HuH-7.5 (cell line): ENCODE results near the gene ABTB2.
A peak's percentile ranks its signal among the peaks of the same experiment; 100 is the strongest.

Source experiments
- DNase-seq: peaks from one replicate; pipeline ENCODE4 v3.0.0; 2011; ENCODE audit warnings: low spot score

Gene ABTB2

DNA sequence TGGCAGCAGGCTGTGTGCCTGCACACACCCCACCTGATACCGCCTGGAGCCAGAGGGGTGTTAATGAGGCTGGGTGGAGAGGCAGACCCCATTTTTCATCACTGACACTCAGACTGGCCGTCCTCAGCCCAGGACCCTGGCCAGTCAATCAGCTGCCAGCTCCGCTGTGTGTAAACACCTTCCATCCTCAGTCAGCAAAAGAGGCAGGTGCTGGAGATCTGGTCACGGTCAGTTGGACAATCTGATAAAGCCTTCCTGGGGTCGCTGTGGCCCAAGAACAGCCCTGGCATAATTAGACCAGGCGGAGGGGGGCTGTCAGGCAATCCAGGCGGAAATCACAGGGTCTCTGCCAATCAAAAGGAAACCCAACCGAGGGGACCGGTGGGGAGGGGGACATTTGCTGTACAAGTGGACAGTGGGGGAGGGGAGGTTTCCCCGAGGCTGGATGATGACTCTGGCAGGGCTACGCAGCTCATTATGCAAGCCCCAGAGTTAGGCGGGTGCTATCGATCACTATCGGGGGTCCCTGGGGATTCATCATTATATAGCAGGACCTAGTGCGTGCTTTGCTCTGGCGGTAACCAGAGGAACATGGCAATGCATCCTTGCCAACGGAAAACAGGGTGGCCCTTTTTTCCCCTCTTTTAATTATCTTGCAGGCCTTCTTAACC lies 72.9 kb downstream of the ABTB2 start:
- DNase-seq, result no peak

- no peak for DNase-seq
These were observed 73.7 kb downstream of the ABTB2 start for GRCh38 chr11:34284156-34284555.

DNA sequence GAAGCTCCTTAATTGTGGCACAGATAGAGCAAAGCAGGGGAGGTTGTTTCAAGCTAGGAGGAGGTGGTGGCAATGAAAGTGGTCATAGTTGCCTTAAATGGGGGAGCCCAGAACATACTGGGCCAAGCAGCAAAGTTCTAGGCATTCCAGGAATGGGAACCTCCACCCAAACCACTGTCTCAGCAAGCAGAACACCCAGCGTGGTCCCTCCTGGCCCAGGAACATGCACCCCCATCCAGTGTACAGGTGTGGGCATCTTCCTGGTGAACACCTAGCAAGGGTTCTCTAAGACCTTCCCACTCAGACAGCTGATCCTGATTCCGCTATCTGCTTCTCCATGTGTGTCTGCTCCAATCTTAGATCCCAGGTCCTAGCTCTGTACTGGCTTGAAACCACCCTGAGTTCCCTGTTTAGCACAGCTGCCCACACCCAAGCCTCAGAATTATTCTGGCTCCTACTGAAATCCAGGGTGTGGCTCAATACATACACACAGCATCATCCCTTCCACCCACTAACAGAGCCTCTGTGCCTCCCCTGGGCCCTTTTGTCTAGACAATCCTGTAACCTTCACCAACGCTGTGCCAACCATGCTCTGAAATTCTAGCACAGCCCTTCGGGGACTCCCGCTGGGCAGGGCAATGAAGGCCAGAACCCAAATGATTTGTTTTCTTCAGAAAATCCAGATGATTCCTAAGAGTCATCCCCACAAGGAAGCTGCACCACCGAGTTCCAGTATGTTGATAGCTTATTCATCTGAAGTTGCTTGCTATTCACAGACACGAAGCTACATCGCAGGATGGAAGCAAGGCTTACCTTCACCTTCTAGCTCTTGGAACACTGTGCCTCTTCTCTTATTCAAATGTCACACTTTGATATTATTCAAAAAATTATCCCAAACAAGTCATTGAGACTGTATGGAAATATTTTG lies 76.6 kb downstream of the ABTB2 start:
- no peak for DNase-seq

GRCh38 chr11:34278693-34279297 lies 79.0 kb downstream of the ABTB2 start:
- no peak for DNase-seq

- DNase-seq, result no peak
These were observed 79.6 kb downstream of the ABTB2 start for GRCh38 chr11:34278175-34278574.

DNA sequence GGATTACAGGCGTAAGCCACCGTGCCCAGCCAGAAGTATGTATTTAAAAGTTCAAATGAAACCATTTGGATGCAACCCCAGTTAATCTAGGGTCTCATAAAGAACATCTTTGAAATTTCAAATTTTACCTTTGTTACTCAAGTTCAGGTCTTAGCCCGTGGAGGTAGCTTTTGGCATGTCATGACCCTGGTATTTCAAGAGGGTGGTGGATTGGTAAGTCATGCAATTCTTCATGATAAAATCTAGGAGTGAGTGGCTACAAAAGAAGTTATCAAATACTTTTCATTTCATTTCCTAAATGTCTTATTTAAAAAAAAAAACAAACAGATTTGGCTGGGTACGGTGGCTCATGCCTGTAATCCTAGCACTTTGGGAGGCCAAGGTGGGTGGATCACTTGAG lies 80.6 kb downstream of the ABTB2 start:
- DNase-seq, result no peak

DNA sequence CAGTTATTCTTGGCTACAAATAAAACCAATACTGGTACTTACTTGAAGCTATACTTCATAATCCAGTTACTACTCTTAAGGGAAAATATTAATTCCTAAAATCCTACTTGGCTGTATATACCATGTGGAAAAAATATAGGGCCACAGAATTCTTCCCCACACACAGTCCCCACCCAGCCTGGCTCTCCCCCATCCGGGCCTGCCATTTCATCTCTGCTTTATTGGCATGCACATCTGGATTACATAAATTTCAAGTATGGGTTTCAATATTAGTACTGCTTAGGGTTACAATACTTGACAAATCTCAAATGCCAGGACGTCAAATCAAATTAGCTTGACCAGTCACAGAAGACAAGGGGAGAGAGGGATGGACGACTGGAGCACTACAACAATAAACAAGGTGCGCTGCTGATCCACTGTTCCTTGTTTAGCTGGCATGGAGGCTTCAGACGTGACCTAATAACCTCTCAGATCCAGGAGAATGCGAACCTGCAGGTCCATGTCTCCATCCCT lies 81.4 kb downstream of the ABTB2 start:
- DNase-seq, result no peak

DNA sequence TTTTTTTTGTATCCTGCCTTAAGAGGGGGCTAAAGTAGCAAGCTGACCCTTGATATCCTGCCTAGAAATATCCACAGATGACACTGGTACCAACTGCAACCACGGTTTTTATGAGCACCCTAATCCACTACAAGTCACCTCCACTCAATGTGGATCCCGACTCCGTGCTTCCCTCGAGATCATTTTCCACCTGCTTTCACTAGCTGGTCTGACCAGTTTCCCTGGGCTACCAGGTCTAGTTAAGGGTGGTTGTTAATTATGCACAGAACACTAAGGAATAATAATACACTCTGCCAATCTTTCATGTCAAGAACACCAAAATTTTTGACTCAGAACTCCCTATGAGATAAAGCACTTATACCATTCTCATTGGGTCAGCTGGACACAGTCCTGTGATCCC lies 82.3 kb downstream of the ABTB2 start:
- DNase-seq, result no peak

DNA sequence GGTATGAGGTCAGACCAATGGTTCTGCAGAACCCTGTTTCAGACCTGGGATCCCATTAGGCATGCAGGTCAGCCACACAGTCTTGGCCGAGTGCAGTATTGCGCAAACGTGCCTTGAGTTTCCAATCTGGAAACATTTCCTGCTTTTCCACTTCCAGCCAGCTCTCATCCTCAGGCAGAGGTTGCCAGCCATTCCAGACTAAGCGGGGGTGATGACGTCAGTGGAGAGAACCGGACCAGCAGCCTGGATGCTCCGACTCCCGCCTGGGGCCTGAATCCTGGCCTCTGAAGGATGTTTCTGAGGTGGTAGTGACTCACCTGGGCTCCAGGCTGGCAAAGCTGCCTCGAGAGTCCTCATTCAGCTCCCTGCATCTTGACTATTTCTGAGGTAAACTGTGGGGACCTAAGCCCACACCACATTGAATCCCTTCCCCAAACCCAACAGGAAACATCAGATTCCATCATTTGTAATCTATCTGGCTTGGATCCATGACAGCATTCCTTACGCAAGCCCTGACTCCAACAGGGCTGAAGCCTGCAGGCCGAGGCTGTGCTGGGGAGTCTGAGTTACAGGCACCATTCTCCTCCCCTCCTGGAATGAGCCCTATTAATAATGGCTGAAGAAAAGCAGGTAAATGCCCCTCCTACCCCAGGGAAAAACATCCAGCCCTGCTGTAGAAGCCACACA lies 83.0 kb downstream of the ABTB2 start:
- DNase-seq, result peak; percentile 22

DNA sequence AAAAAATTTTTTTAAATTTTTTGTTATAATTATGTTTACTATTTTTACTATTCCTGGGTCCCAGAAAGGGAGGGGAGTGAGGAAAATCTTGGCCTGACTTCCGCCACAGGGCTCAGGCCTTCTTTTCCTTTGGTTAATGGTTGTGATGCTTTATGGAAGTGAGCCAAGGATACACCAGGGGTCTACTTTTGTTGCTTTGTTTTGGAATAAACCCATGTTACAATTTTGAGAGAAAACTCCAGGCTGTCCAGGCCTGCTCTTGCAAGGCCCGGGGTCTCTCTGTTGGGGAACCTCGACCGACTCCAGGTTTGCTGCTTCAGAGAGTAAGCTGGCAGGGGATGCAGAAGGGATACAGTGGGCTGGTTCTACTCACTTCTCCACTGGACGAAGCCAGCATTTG lies 84.7 kb downstream of the ABTB2 start:
- DNase-seq, result no peak

- DNase-seq, result no peak
These were observed 86.1 kb downstream of the ABTB2 start for GRCh38 chr11:34271727-34272126.

DNA sequence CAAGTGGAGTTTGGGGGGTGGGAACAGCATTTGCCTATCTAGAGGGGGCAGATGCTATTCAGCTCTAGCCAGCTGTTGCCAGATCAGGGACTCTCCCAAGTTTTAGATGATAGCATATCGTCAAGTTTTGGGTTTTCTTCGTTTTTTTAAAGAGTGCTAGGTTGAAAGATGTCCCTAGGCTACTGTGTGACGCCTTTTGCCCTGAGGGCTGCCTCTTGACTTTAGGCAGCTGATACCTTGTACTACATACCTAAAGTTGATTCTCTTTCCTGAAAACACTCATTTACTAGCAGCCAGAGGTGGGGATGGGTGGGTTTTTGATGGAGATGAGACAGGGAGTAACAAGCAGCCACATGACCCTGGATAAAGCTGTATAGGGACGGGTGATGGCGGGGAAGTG lies 87.1 kb downstream of the ABTB2 start:
- no peak for DNase-seq

- no peak for DNase-seq
These were observed 88.0 kb downstream of the ABTB2 start for GRCh38 chr11:34269694-34270245.

DNA sequence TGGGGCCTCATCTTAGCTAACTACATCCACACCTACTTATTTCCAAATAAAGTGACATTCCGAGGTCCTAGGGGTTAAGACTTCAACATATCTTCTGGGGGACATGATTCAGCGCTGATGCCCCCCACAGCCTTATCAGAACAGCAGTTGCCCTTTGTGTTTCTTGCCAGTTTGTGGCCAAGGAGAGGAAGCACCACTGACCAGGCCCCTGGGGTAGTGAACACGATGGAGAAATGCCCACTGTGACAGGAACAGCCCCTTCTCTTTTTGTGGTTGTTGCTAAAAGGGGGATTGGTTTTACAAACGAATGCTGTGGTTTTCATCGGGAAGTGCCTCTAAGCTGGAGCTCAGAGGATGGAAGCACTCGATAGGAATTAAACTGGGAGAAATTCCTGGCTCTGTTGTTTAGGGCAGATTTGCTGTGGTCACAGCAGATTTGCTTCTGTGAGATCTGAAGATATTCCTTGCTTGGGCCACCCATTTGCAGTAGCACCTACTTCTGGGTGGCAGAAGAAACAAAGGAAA lies 88.8 kb downstream of the ABTB2 start:
- DNase-seq, result no peak

DNA sequence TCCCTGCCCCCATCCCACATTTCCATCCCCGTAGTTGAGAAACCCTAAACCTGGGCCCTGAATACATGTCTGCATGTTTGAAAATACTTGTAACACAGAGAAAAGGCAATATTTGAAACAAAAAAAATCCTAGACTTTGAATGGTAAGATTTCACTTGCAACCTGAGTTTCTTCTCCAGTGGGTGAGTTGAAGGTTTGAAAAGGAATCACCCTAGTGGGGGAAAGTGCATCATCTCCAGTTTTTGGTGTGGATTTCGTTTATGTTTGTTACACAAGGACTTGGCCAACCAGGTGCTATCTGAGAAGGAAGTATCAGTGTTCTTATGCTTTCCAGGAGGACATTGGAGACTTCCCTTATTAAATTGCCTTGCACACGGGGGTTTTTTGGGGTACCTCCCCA lies 90.4 kb downstream of the ABTB2 start:
- no peak for DNase-seq

DNA sequence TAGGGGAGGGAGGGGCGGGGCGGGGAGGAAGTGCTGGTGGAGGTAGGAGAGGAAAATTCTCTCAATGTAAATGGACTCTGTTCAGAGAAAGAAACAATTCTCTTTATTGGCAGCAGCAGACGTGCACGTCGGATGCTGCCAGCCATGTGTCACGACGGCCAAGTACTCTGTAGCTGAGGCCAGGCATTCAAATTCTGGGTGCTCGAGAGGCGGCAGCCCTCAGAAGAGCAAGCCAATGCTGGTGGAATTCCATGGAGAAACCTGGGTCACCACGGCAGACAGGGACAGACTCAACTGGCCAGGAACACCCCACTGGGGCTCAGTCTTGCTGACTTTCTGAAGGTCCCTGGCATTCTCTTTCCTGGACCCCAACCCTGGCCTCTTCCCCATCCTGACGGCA lies 90.8 kb downstream of the ABTB2 start:
- DNase-seq, result no peak

- no peak for DNase-seq
These were observed 91.5 kb downstream of the ABTB2 start for GRCh38 chr11:34266090-34266912.

DNA sequence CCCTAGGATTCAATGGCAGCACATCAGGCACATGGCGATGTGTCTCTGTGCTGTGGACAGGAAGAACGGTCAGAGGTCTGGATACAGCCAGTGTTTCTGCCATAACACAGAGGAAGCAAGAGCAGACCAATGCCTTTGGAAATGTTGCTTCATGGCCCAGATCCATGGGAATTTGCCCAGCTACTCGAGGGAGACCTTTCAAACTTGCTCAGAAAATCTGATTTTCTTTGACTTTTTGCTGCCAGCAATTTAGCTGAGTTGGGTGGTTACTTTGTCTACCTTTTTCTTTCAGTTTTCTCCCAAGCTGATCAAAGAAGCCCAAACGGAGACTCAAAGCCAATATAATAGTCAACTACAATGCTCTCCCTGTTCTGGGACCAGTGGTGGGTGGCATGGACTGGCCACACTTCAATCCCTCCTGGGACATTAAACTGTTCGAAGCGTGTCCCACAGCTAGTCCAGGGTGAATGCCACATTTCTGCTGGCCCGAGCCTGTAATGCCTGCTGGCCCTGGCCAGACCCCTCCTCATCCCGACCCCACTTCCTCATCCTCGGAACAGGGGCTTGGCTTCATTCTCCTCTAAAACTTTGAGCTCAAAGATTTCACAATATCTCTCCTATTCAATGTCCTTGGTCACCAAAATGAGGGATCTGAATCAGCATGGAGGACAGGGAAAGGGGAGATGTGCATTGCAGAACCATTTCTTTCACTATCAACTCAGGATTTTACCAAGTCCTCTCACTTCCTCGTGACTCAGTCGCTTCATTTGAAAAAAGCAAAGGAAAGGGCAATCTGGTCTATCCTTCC lies 93.3 kb downstream of the ABTB2 start:
- DNase-seq, result no peak

- no peak for DNase-seq
These were observed 94.2 kb downstream of the ABTB2 start for GRCh38 chr11:34263441-34264091.
